ENCODE data around the gene RXRB.

Gene RXRB

GRCh38 chr6:33161354-33162331, 38.8 kb downstream of the RXRB start:
- TF ChIP-seq CTCF (IDR thresholded peaks at IDR 0.05) = peak; percentile 98
- Histone ChIP-seq H3K4me2 (ENCODE audit: low read length) (peak overlapping the region; percentile 90), H3K4me3 (ENCODE audit: low read depth, low read length) (peak overlapping the region; percentile 54), H2AFZ (peak overlapping the region; percentile 91), H3K9me3 (ENCODE audit: control insufficient read depth, low read length) (no peaks in the 10 kb centered on the region), H3K79me2 (no peaks in the 10 kb centered on the region), H3K4me1 (peaks cover 2% of the 10 kb centered on the region), H3K9ac (no peak overlapping the region), H3K27me3 (ENCODE audit: control insufficient read depth, insufficient read depth, low read length) (no peaks in the 10 kb centered on the region), H3K27ac (no peak overlapping the region), H3K36me3 (ENCODE audit: control insufficient read depth, insufficient read depth, low read length) (no peaks in the 10 kb centered on the region)

DNA sequence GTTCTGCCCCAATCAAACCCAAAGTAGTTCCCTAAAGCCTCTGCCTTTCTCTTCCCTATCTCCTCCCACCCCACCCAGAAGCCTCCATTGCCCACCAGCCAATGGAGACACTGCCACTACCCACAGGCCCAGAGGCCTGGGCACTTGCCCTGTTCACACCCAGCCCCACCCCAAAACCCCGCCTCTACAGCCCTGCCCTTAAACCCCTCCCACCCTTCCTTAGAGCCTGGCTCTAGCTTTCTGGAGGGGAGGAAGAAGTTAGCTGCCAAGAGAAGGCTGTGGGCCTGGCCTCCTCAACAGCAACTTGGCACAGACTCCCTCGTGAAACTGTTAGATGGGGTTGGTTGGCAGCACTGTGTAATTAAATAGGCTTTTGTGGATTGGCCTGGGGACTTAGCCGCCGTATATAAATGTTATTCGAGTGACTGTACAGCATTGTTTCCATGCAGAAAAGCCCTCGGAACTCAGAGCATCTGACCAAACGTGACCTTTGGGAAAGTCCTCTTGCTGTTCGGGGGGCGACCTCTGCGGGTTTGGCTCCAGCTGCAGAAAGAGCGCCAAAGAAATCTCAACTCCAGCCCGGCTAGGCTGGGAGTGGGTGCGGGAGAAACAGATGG, 39.6 kb downstream of the RXRB start:
- H3K36me3 ChIP-seq (ENCODE audit: control insufficient read depth, insufficient read depth, low read length) = no peaks in the 10 kb centered on the region
- no peak overlapping the region for H3K4me2 ChIP-seq (ENCODE audit: low read length)
- H3K27ac ChIP-seq = no peak overlapping the region
- H3K9ac ChIP-seq = no peak overlapping the region
- H2AFZ ChIP-seq = peak overlapping the region; percentile 91
- no peak overlapping the region for H3K4me3 ChIP-seq (ENCODE audit: low read depth, low read length)
- H3K4me1 ChIP-seq = peaks cover 2% of the 10 kb centered on the region
- no peaks in the 10 kb centered on the region for H3K79me2 ChIP-seq
- no peaks in the 10 kb centered on the region for H3K9me3 ChIP-seq (ENCODE audit: control insufficient read depth, low read length)
- no peaks in the 10 kb centered on the region for H3K27me3 ChIP-seq (ENCODE audit: control insufficient read depth, insufficient read depth, low read length)
- no peak for TF ChIP-seq CTCF (IDR thresholded peaks at IDR 0.05)

DNA sequence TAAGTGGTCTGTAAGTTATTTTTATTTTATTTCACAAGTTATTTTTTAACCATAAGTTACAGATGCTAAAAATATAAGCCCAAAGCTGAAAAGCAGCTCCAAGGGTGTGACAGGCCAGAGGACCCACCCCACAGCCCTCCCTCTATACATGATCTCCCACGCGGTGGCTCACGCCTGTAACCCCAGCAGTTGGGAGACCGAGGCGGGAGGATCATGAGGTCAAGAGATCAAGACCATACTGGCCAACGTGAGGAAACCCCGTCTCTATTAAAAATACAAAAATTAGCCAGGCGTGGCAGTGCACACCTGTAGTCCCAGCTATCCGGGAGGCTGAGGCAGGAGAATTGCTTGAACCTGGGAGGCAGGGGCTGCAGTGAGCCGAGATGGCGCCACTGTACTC, 40.4 kb downstream of the RXRB start:
- Histone ChIP-seq H3K9me3 (ENCODE audit: control insufficient read depth, low read length) (no peaks in the 10 kb centered on the region), H2AFZ (no peak overlapping the region), H3K4me2 (ENCODE audit: low read length) (no peak overlapping the region), H3K36me3 (ENCODE audit: control insufficient read depth, insufficient read depth, low read length) (no peaks in the 10 kb centered on the region), H3K4me1 (peaks cover 2% of the 10 kb centered on the region), H3K9ac (no peak overlapping the region), H3K27me3 (ENCODE audit: control insufficient read depth, insufficient read depth, low read length) (no peaks in the 10 kb centered on the region), H3K79me2 (no peaks in the 10 kb centered on the region), H3K4me3 (ENCODE audit: low read depth, low read length) (no peak overlapping the region), H3K27ac (no peak overlapping the region)
- TF ChIP-seq CTCF (IDR thresholded peaks at IDR 0.05) = no peak

- no peak overlapping the region for H3K4me3 ChIP-seq (ENCODE audit: low read depth, low read length)
- no peaks in the 10 kb centered on the region for H3K36me3 ChIP-seq (ENCODE audit: control insufficient read depth, insufficient read depth, low read length)
- H3K27ac ChIP-seq = no peak overlapping the region
- no peak overlapping the region for H3K4me2 ChIP-seq (ENCODE audit: low read length)
- H3K79me2 ChIP-seq = no peaks in the 10 kb centered on the region
- H3K27me3 ChIP-seq (ENCODE audit: control insufficient read depth, insufficient read depth, low read length) = no peaks in the 10 kb centered on the region
- H3K4me1 ChIP-seq = peaks cover 5% of the 10 kb centered on the region
- no peaks in the 10 kb centered on the region for H3K9me3 ChIP-seq (ENCODE audit: control insufficient read depth, low read length)
- no peak for TF ChIP-seq CTCF (IDR thresholded peaks at IDR 0.05)
- H2AFZ ChIP-seq = no peak overlapping the region
- no peak overlapping the region for H3K9ac ChIP-seq
These were observed 43.5 kb downstream of the RXRB start for GRCh38 chr6:33156964-33157363.

All from parathyroid adenoma (tissue), 2 donors.